ENCODE measurements around the gene CCDC146. TPM values are rescaled to one million over a fixed set of nuclear protein-coding genes. Genes with fewer than 3 reads are reported as not detected.
A peak's percentile ranks its signal among the peaks of the same experiment; 100 is the strongest.

Gene CCDC146
- total and polyA plus RNA-seq, 3 experiments from 2014 or later: 1.2 to 5.6 (median 1.5) TPM

DNA sequence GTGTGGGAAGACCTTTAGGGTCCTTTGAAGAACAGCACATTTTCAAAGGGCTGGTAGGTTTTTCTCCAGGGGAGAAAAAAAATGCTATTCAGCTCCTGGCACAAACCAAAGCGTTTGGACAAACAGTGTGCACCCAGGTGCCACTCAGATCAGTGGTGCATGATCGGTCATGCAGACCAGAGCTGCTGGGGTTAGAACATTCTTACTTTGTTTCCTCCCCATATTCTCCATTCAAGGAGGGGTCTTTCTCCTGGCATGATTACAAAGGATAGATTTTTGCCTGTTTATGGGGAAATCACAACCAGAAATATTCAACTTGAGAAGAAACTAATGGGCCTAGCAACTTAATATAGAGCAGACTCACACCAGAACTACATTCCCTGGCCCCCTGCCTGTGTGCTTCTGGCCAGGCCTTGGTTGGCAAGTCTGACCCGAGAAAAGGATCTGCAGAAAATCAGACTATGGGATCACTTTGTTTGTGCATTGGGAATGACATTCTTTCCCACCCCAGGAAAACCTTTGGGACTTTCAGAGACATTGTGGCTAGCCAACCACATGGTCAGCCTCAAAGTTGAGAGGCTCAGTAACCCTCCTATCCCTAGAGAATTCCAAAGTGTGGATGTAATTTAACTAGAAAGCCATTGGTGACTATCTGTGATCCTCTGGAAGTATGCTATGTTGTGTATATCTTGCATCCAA, 159.5 kb downstream of the CCDC146 start:
- H3K27me3 ChIP-seq (ENCODE audit: insufficient read depth, low read length, poor library complexity, severe bottlenecking): no peaks in the 10 kb centered on the region
- no peak for DNase-seq
- POLR2A ChIA-PET: no interaction called here
- H3K27ac ChIP-seq (ENCODE audit: low read depth, low read length): no peak overlapping the region
- CTCF ChIA-PET: no interaction called here
- peaks cover 8 to 20% (median 12%) of the 10 kb centered on the region in 3 donors for H3K36me3 Mint-ChIP-seq
- H3K4me3 Mint-ChIP-seq: no peak overlapping the region
- H3K9me3 Mint-ChIP-seq: no peaks in the 10 kb centered on the region
- no peak overlapping the region for H3K27ac Mint-ChIP-seq
- no peaks in the 10 kb centered on the region for H3K9me3 ChIP-seq (ENCODE audit: low read length)
- no peaks in the 10 kb centered on the region for H3K36me3 ChIP-seq (ENCODE audit: insufficient read depth, low read length)
- H3K4me3 ChIP-seq (ENCODE audit: low read length): no peak overlapping the region
- no peaks in the 10 kb centered on the region for H3K4me1 ChIP-seq (ENCODE audit: insufficient read depth, low read length)
- peaks cover 0 to 2% of the 10 kb centered on the region in 2 donors for H3K27me3 Mint-ChIP-seq
- H3K4me1 Mint-ChIP-seq: no peaks in the 10 kb centered on the region

DNA sequence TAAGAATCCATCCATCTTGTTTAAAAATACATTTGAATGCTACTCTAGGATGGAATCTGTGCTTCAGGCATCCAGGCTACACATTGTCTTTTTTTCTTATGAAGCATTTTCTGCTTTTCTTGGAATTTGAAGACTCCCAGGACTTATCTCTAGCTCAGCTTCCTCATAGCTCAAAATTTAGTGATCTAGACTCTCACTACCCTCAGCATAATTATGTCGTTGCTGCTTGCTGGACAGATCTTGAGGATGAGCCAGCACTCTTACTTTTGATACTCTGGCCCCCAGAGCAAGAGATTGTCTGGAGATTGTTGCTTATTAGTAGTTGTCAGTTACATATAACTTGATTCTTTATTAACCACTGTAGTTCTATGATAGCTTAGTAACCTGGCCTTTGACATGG, 160.5 kb downstream of the CCDC146 start:
- CTCF ChIA-PET: no interaction called here
- no peak for DNase-seq
- peaks cover 0 to 3% of the 10 kb centered on the region in 2 donors for H3K27me3 Mint-ChIP-seq

DNA sequence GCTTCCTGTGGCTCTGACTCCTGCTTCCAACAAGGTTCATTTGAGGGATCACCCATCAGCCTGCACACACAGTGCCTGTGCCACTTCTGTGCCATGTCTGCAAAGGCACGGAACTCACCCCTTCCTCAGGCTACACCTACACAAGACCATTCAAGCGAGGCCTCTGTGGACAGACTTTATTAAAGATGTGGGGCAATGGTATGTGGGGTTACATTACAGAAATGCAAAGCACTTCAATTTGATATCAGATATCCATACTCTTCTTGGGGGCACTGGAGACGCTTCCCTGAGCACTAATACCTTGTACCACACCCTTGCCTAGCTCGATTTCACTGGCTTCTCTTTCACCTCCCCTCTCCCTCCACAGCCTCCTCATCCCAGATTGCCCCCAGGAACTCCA, 161.6 kb downstream of the CCDC146 start:
- H3K36me3 ChIP-seq (ENCODE audit: insufficient read depth, low read length): no peaks in the 10 kb centered on the region
- H3K4me3 Mint-ChIP-seq: no peak overlapping the region
- peaks cover 0 to 3% of the 10 kb centered on the region in 2 donors for H3K27me3 Mint-ChIP-seq
- H3K27me3 ChIP-seq (ENCODE audit: insufficient read depth, low read length, poor library complexity, severe bottlenecking): no peaks in the 10 kb centered on the region
- no peaks in the 10 kb centered on the region for H3K4me1 Mint-ChIP-seq
- H3K9me3 ChIP-seq (ENCODE audit: low read length): no peaks in the 10 kb centered on the region
- H3K27ac ChIP-seq (ENCODE audit: low read depth, low read length): no peak overlapping the region
- CTCF ChIA-PET: no interaction called here
- DNase-seq: no peak
- no peaks in the 10 kb centered on the region for H3K4me1 ChIP-seq (ENCODE audit: insufficient read depth, low read length)
- peaks cover 0 to 2% (median 0%) of the 10 kb centered on the region in 5 donors for H3K9me3 Mint-ChIP-seq
- POLR2A ChIA-PET: no interaction called here
- H3K4me3 ChIP-seq (ENCODE audit: low read length): no peak overlapping the region
- peaks cover 16 to 26% (median 23%) of the 10 kb centered on the region in 3 donors for H3K36me3 Mint-ChIP-seq
- no peak overlapping the region for H3K27ac Mint-ChIP-seq

More for the DNA sequence above, 160.5 kb downstream of the CCDC146 start:
- Mint-ChIP-seq H3K4me1 (no peaks in the 10 kb centered on the region), H3K36me3 (peaks cover 11 to 26% (median 22%) of the 10 kb centered on the region in 3 donors), H3K27ac (no peak overlapping the region), H3K9me3 (peaks cover 0 to 2% (median 0%) of the 10 kb centered on the region in 5 donors), H3K4me3 (no peak overlapping the region)
- Histone ChIP-seq H3K4me3 (ENCODE audit: low read length) (no peak overlapping the region), H3K9me3 (ENCODE audit: low read length) (no peaks in the 10 kb centered on the region), H3K27me3 (ENCODE audit: insufficient read depth, low read length, poor library complexity, severe bottlenecking) (no peaks in the 10 kb centered on the region), H3K27ac (ENCODE audit: low read depth, low read length) (no peak overlapping the region), H3K36me3 (ENCODE audit: insufficient read depth, low read length) (no peaks in the 10 kb centered on the region), H3K4me1 (ENCODE audit: insufficient read depth, low read length) (no peaks in the 10 kb centered on the region)
- POLR2A ChIA-PET: no interaction called here

DNA sequence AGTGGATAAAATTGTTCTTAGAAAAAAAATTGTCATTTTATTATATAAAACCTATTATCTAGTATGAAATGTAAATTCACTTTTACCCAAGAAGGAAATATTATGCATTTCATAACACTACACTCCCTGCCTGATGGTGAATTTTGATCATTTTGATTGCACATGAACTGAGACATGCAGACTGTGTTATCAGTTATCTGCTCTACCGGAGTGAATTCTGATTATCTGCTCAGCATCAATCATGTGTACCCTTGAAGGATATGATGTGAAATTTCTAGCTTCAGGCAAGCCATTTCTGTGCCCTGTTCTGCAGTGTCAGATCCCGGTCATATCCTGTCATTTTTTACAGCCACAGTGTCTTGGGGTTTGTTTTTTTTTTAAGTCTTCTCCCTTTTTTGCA, 162.2 kb downstream of the CCDC146 start:
- DNase-seq: no peak
- CTCF ChIA-PET: no interaction called here
- H3K36me3 ChIP-seq (ENCODE audit: insufficient read depth, low read length): no peaks in the 10 kb centered on the region
- Mint-ChIP-seq H3K9me3 (peaks cover 0 to 2% (median 0%) of the 10 kb centered on the region in 5 donors), H3K36me3 (peaks cover 22 to 33% (median 28%) of the 10 kb centered on the region in 3 donors), H3K27me3 (peaks cover 0 to 3% of the 10 kb centered on the region in 2 donors), H3K4me1 (no peaks in the 10 kb centered on the region), H3K4me3 (no peak overlapping the region), H3K27ac (peak overlapping the region in 1 of 8 donors; percentile 11)
- H3K9me3 ChIP-seq (ENCODE audit: low read length): no peaks in the 10 kb centered on the region
- POLR2A ChIA-PET: no interaction called here
- no peak overlapping the region for H3K4me3 ChIP-seq (ENCODE audit: low read length)
- H3K27ac ChIP-seq (ENCODE audit: low read depth, low read length): no peak overlapping the region
- no peaks in the 10 kb centered on the region for H3K27me3 ChIP-seq (ENCODE audit: insufficient read depth, low read length, poor library complexity, severe bottlenecking)
- no peaks in the 10 kb centered on the region for H3K4me1 ChIP-seq (ENCODE audit: insufficient read depth, low read length)

GRCh38 chr7:77288676-77289320, 166.4 kb downstream of the CCDC146 start:
- Mint-ChIP-seq H3K9me3 (peaks cover 0 to 2% (median 0%) of the 10 kb centered on the region in 5 donors), H3K27ac (peak overlapping the region in 1 of 8 donors; percentile 12), H3K36me3 (peaks cover 18 to 33% (median 24%) of the 10 kb centered on the region in 3 donors), H3K27me3 (peaks cover 0 to 3% of the 10 kb centered on the region in 2 donors), H3K4me1 (no peaks in the 10 kb centered on the region), H3K4me3 (no peak overlapping the region)
- no peaks in the 10 kb centered on the region for H3K4me1 ChIP-seq (ENCODE audit: insufficient read depth, low read length)
- H3K36me3 ChIP-seq (ENCODE audit: insufficient read depth, low read length): no peaks in the 10 kb centered on the region
- no peak for DNase-seq
- H3K27ac ChIP-seq (ENCODE audit: low read depth, low read length): no peak overlapping the region
- no peak overlapping the region for H3K4me3 ChIP-seq (ENCODE audit: low read length)
- CTCF ChIA-PET: no interaction called here
- H3K27me3 ChIP-seq (ENCODE audit: insufficient read depth, low read length, poor library complexity, severe bottlenecking): no peaks in the 10 kb centered on the region
- H3K9me3 ChIP-seq (ENCODE audit: low read length): no peaks in the 10 kb centered on the region
- POLR2A ChIA-PET: no interaction called here

DNA sequence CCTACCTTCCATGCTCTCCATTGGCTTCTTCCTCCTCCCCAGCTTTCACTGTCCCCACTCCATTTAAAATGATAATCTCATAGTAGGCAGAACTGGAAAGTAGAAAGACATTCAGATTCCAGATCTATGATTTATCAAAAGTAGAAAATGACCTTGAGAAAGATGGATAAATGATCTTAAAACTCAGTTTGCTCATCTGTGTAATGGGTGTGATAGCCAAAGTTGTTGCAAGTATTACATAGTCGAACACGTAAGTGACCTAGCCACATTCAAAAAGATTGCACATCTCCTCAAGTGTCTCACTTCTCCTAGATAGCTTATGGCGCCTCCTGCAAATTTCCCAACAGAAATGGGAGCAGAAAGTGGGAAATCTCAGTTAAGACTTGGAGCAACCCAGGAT, 167.0 kb downstream of the CCDC146 start:
- no peak overlapping the region for H3K4me3 Mint-ChIP-seq
- POLR2A ChIA-PET: no interaction called here
- no peaks in the 10 kb centered on the region for H3K4me1 Mint-ChIP-seq
- H3K36me3 ChIP-seq (ENCODE audit: insufficient read depth, low read length): no peaks in the 10 kb centered on the region
- H3K27me3 Mint-ChIP-seq: peaks cover 0 to 3% of the 10 kb centered on the region in 2 donors
- DNase-seq: no peak
- peaks cover 0 to 2% (median 0%) of the 10 kb centered on the region in 5 donors for H3K9me3 Mint-ChIP-seq
- CTCF ChIA-PET: no interaction called here
- no peak overlapping the region for H3K4me3 ChIP-seq (ENCODE audit: low read length)
- no peak overlapping the region for H3K27ac Mint-ChIP-seq
- no peaks in the 10 kb centered on the region for H3K4me1 ChIP-seq (ENCODE audit: insufficient read depth, low read length)
- peaks cover 20 to 33% (median 24%) of the 10 kb centered on the region in 3 donors for H3K36me3 Mint-ChIP-seq
- H3K27ac ChIP-seq (ENCODE audit: low read depth, low read length): no peak overlapping the region
- H3K27me3 ChIP-seq (ENCODE audit: insufficient read depth, low read length, poor library complexity, severe bottlenecking): no peaks in the 10 kb centered on the region
- H3K9me3 ChIP-seq (ENCODE audit: low read length): no peaks in the 10 kb centered on the region

- Mint-ChIP-seq H3K27ac (no peak overlapping the region), H3K4me1 (no peaks in the 10 kb centered on the region), H3K36me3 (peaks cover 22 to 33% (median 24%) of the 10 kb centered on the region in 3 donors), H3K4me3 (no peak overlapping the region), H3K27me3 (peaks cover 0 to 3% of the 10 kb centered on the region in 2 donors), H3K9me3 (peaks cover 0 to 2% (median 0%) of the 10 kb centered on the region in 5 donors)
- POLR2A ChIA-PET: no interaction called here
- H3K27ac ChIP-seq (ENCODE audit: low read depth, low read length): no peak overlapping the region
- CTCF ChIA-PET: no interaction called here
- no peaks in the 10 kb centered on the region for H3K36me3 ChIP-seq (ENCODE audit: insufficient read depth, low read length)
- no peak for DNase-seq
- H3K27me3 ChIP-seq (ENCODE audit: insufficient read depth, low read length, poor library complexity, severe bottlenecking): no peaks in the 10 kb centered on the region
- no peaks in the 10 kb centered on the region for H3K4me1 ChIP-seq (ENCODE audit: insufficient read depth, low read length)
- no peaks in the 10 kb centered on the region for H3K9me3 ChIP-seq (ENCODE audit: low read length)
- H3K4me3 ChIP-seq (ENCODE audit: low read length): no peak overlapping the region
Observed at GRCh38 chr7:77290425-77290824, 168.0 kb downstream of the CCDC146 start.

- DNase-seq: no peak
- no peaks in the 10 kb centered on the region for H3K27me3 Mint-ChIP-seq
- peaks cover 25 to 31% (median 26%) of the 10 kb centered on the region in 3 donors for H3K36me3 Mint-ChIP-seq
- peaks cover 0 to 9% (median 8%) of the 10 kb centered on the region in 5 donors for H3K9me3 Mint-ChIP-seq
- H3K27ac Mint-ChIP-seq: peak overlapping the region in 1 of 8 donors; percentile 38
- H3K4me1 Mint-ChIP-seq: no peaks in the 10 kb centered on the region
- Histone ChIP-seq H3K4me3 (ENCODE audit: low read length) (no peak overlapping the region), H3K27me3 (ENCODE audit: insufficient read depth, low read length, poor library complexity, severe bottlenecking) (no peaks in the 10 kb centered on the region), H3K36me3 (ENCODE audit: insufficient read depth, low read length) (no peaks in the 10 kb centered on the region), H3K9me3 (ENCODE audit: low read length) (no peaks in the 10 kb centered on the region), H3K4me1 (ENCODE audit: insufficient read depth, low read length) (no peaks in the 10 kb centered on the region), H3K27ac (ENCODE audit: low read depth, low read length) (no peak overlapping the region)
- H3K4me3 Mint-ChIP-seq: no peak overlapping the region
- CTCF ChIA-PET: no interaction called here
- POLR2A ChIA-PET: no interaction called here
Observed at GRCh38 chr7:77293046-77293445, 170.6 kb downstream of the CCDC146 start.

Measured in CD8-positive, alpha-beta memory T cell (primary cell).